ENCODE data around the gene PNMA8B. TPM values are rescaled to one million over a fixed set of nuclear protein-coding genes. Genes with fewer than 3 reads are reported as not detected.
A peak's percentile ranks its signal among the peaks of the same experiment; 100 is the strongest.

The PNMA8B gene
- total RNA-seq, 1 experiment from 2014 or later, result not detected

DNA sequence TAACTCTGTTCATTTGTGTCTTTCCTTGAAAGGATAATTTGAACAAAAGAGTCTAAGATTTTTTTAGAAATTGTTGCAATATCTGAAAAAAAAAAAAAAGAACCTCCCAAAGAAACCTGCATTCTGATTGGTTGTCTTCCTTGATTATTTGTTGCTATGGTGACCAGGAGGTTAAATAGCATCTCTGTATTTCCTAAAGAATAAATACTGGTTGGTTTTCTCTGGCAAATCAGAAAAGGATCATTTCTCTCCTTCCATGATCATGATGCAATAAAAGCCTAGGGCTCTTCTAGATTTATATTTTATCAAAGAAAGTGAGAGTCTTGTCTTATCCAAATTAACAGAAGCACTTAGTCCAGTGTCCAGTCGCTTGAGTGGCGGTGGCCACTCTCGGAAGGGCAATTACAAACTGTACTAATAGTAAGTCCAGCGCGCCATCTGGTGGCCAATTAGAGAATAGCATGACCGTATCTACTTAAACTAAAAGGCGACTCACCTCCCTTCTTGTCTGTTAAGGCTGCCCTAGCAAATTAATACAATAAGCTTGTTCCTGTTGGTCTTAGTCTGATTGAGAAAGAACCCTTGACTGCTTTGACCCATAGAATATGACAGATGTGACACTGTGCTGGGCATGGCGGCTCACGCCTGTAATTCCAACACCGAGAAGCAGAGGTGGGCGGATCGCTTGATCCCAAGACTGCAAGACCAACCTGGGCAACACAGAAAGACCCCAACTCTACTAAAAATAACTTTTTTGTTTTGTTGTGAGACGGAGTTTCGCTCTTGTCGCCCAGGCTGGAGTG lies 47.0 kb upstream of the PNMA8B start:
- Histone ChIP-seq H3K27me3 (ENCODE audit: control insufficient read depth, insufficient read depth, low read length) (no peaks in the 10 kb centered on the region), H3K4me1 (ENCODE audit: control insufficient read depth, insufficient read depth, low read length) (no peaks in the 10 kb centered on the region), H3K4me3 (ENCODE audit: low read depth in 2 of 2, low read length in 2 of 2) (no peak overlapping the region), H3K27ac (ENCODE audit: low read length) (no peak overlapping the region), H3K9me3 (ENCODE audit: control insufficient read depth, insufficient read depth, low read depth, low read length) (no peaks in the 10 kb centered on the region), H3K36me3 (ENCODE audit: control insufficient read depth, insufficient read depth, low read length) (no peaks in the 10 kb centered on the region)
- ATAC-seq, result peak; percentile 90
- TF ChIP-seq, protein P1, sequence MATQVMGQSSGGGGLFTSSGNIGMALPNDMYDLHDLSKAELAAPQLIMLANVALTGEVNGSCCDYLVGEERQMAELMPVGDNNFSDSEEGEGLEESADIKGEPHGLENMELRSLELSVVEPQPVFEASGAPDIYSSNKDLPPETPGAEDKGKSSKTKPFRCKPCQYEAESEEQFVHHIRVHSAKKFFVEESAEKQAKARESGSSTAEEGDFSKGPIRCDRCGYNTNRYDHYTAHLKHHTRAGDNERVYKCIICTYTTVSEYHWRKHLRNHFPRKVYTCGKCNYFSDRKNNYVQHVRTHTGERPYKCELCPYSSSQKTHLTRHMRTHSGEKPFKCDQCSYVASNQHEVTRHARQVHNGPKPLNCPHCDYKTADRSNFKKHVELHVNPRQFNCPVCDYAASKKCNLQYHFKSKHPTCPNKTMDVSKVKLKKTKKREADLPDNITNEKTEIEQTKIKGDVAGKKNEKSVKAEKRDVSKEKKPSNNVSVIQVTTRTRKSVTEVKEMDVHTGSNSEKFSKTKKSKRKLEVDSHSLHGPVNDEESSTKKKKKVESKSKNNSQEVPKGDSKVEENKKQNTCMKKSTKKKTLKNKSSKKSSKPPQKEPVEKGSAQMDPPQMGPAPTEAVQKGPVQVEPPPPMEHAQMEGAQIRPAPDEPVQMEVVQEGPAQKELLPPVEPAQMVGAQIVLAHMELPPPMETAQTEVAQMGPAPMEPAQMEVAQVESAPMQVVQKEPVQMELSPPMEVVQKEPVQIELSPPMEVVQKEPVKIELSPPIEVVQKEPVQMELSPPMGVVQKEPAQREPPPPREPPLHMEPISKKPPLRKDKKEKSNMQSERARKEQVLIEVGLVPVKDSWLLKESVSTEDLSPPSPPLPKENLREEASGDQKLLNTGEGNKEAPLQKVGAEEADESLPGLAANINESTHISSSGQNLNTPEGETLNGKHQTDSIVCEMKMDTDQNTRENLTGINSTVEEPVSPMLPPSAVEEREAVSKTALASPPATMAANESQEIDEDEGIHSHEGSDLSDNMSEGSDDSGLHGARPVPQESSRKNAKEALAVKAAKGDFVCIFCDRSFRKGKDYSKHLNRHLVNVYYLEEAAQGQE (IDR thresholded peaks at IDR 0.05; ENCODE audit: insufficient read depth in 1 of 2, low read depth in 2 of 2, low read length in 1 of 2), result no peak
- TF ChIP-seq, protein P2, sequence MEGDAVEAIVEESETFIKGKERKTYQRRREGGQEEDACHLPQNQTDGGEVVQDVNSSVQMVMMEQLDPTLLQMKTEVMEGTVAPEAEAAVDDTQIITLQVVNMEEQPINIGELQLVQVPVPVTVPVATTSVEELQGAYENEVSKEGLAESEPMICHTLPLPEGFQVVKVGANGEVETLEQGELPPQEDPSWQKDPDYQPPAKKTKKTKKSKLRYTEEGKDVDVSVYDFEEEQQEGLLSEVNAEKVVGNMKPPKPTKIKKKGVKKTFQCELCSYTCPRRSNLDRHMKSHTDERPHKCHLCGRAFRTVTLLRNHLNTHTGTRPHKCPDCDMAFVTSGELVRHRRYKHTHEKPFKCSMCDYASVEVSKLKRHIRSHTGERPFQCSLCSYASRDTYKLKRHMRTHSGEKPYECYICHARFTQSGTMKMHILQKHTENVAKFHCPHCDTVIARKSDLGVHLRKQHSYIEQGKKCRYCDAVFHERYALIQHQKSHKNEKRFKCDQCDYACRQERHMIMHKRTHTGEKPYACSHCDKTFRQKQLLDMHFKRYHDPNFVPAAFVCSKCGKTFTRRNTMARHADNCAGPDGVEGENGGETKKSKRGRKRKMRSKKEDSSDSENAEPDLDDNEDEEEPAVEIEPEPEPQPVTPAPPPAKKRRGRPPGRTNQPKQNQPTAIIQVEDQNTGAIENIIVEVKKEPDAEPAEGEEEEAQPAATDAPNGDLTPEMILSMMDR (IDR thresholded peaks at IDR 0.05), result peak; percentile 83
- DNase-seq (ENCODE audit: low read depth, low spot score), result peak; percentile 51
- CTCF ChIA-PET, result interaction anchor here (0.6 to 2.0 kb wide), 9 partner anchors 13 to 302 kb away, joined by 3 to 11 read pairs (median 7); no protein-coding TSS in a partner anchor
- no TSS peak for BruUV-seq (replicated peaks)
- in situ Hi-C loops (cut with HindIII; ENCODE audit: low pct_unique_long_range_greater_than_20kb, low sequenced_read_pairs) (no loop called here), intact Hi-C loops (cut with micrococcal nuclease; ENCODE audit: unreplicated experiment) (no loop called here)
- POLR2A ChIA-PET, result no interaction called here

DNA sequence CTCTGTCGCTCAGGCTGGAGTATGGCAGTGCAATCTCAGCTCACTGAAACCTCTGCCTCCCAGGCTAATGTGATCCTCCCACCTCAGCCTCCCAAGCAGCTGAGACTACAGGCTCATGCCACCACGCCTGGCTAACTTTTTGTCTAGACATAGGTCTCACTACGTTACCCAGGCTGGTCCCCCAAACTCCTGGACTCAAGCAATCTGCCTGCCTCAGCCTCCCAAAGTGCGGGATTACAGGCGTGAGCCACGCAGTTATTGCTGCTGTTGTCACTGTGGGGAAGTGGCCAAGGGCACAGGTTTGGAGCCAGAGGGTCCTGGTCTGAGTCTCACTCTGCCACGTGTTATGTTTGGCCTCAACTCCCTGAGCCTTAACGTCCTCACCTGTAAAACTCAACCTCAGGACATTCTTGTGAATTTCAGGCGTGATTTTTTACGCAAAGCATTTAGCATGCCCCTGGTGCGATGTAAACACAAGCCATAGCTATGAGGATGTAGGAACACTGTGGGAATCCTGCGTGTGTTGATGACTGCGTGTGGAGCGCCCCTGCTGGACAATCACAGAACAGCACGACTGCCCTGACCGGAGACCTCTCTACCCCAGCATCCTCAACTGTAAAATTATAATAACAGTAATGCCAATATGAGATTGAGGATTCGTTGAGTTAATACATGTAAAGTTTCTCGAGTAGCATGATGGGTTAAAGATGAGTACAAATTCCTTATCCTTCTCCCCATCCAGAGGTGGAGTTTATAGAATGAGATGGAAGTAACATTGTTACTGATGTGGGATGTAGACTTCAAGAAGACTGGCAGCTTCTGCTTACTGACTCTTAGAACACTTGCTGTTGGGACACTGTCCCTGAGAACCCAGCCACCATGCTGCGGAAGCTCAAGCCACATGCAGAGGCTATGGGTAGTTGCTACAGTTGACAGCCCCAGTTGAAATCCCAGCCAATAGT lies 41.8 kb upstream of the PNMA8B start:
- ATAC-seq (peak; percentile 87), DNase-seq (ENCODE audit: low read depth, low spot score) (no peak)

More for the DNA sequence above, 41.8 kb upstream of the PNMA8B start:
- POLR2A ChIA-PET, result no interaction called here
- no peak overlapping the region for H3K27ac ChIP-seq (ENCODE audit: low read length)
- TF ChIP-seq SIN3A (IDR thresholded peaks at IDR 0.05; ENCODE audit: borderline replicate concordance, insufficient read depth, low read depth, low read length) (no peak), POLR2AphosphoS5 (IDR thresholded peaks at IDR 0.05; ENCODE audit: low read depth, low read length) (no peak), TCF7L2 (IDR thresholded peaks at IDR 0.05; ENCODE audit: low read depth, low read length) (no peak)
- TF ChIP-seq, protein P1 (IDR thresholded peaks at IDR 0.05; ENCODE audit: insufficient read depth in 1 of 2, low read depth in 2 of 2, low read length in 1 of 2), result no peak
- TF ChIP-seq, protein P2 (IDR thresholded peaks at IDR 0.05), result peak; percentile 90
- H3K4me3 ChIP-seq (ENCODE audit: low read depth in 2 of 2, low read length in 2 of 2), result no peak overlapping the region
- CTCF ChIA-PET, result interaction anchor here (0.6 kb wide), 2 partner anchors 33 to 119 kb away, joined by 3 read pairs; no protein-coding TSS in a partner anchor
- no peaks in the 10 kb centered on the region for H3K36me3 ChIP-seq (ENCODE audit: control insufficient read depth, insufficient read depth, low read length)
- BruUV-seq (replicated peaks), result no TSS peak
- H3K4me1 ChIP-seq (ENCODE audit: control insufficient read depth, insufficient read depth, low read length), result no peaks in the 10 kb centered on the region
- intact Hi-C loops (cut with micrococcal nuclease; ENCODE audit: unreplicated experiment), result no loop called here
- H3K27me3 ChIP-seq (ENCODE audit: control insufficient read depth, insufficient read depth, low read length), result no peaks in the 10 kb centered on the region
- no peaks in the 10 kb centered on the region for H3K9me3 ChIP-seq (ENCODE audit: control insufficient read depth, insufficient read depth, low read depth, low read length)
- in situ Hi-C loops (cut with HindIII; ENCODE audit: low pct_unique_long_range_greater_than_20kb, low sequenced_read_pairs), result no loop called here

All from Panc1 (cell line).